Aorta (tissue), 5 donors: ENCODE data around the gene ACTR1A. TPM values are rescaled to one million over a fixed set of nuclear protein-coding genes. Genes with fewer than 3 reads are reported as not detected.

Source experiments
- ATAC-seq: fragments of 200-7000 bp; cut with Tn5 transposase; one replicate; pipeline ENCODE4 v1.9.1; 2022; ENCODE audit warnings: moderate library complexity; ENCODE audit not compliant: low FRiP score
- DNase-seq, 2 donors: peaks; one replicate each; pipeline ENCODE4 v3.0.0-alpha.2; 2020
- H3K27ac ChIP-seq, 2 donors: one replicate each; pipeline ENCODE4 v1.5.1; 2013; ENCODE audit warnings: low read length in 2 of 2, mild to moderate bottlenecking in 2 of 2, moderate library complexity in 2 of 2, control low read depth in 1 of 2, inconsistent platforms in 1 of 2, low read depth in 1 of 2
- H3K27me3 ChIP-seq, 2 donors: one replicate each; pipeline ENCODE4 v1.6.1; 2013; ENCODE audit warnings: control low read depth in 1 of 2, low read length in 1 of 2, mild to moderate bottlenecking in 1 of 2, moderate library complexity in 1 of 2; ENCODE audit not compliant: insufficient read depth in 2 of 2, control insufficient read depth in 1 of 2
- H3K36me3 ChIP-seq, 2 donors: one replicate each; pipeline ENCODE4 v1.6.1; 2013; ENCODE audit warnings: control low read depth in 1 of 2, low read length in 1 of 2, mild to moderate bottlenecking in 1 of 2; ENCODE audit not compliant: insufficient read depth in 2 of 2, control insufficient read depth in 1 of 2
- H3K4me1 ChIP-seq, 2 donors: one replicate each; pipeline ENCODE4 v1.6.1; 2013; ENCODE audit warnings: low read length in 2 of 2, control low read depth in 1 of 2, mild to moderate bottlenecking in 1 of 2, moderate library complexity in 1 of 2; ENCODE audit not compliant: insufficient read depth in 2 of 2, control insufficient read depth in 1 of 2
- H3K4me3 ChIP-seq, 2 donors: one replicate each; pipeline ENCODE4 v1.5.1; 2013; ENCODE audit warnings: low read length in 2 of 2, control low read depth in 1 of 2, mild to moderate bottlenecking in 1 of 2
- H3K9me3 ChIP-seq: one replicate; pipeline ENCODE4 v1.6.1; 2013; ENCODE audit warnings: mild to moderate bottlenecking, low read length; ENCODE audit not compliant: control insufficient read depth
- WGBS, 2 donors: extraction: QIAGEN DNeasy Blood & Tissue Kit; methylation state at CpG; one replicate each; pipeline ENCODE4 v1.1.7; 2013; 5-methylcytosine and 5-hydroxymethylcytosine counted together
- intact Hi-C, 2 donors: fragments of 100-400 bp; cut with DNase I; formaldehyde crosslinking; loops; one replicate each; pipeline versions ENCODE4 v1.14.2 to v1.15.0; 2022
- polyA plus RNA-seq, 2 donors: library from polyadenylated mRNA; stranded (reverse); fragments of 200-250 nt; gene quantifications; one replicate each; pipeline ENCODE4 v1.2.3, GENCODE V29; 2013
- total RNA-seq, 2 donors: library from RNA; stranded (reverse); fragmentation: NEBNext Ultra II Directional; extraction: Animal tissue kit (Norgen Biotek cat#: 25700); gene quantifications; one replicate each; pipeline ENCODE4 v1.2.1, GENCODE V29; 2021
- donor health status: healthy with polysubstance abuse.
- donor health status: Bipolar disorder and iron deficiency.
- donor health status: DM: no; HTN: no; CAD: no.
- donor health status: DM: no; HTN: no; CAD: no.
- donor health status: DM: yes; HTN: yes; CAD: no.

Gene ACTR1A
- total and polyA plus RNA-seq, 4 donors, result 46.8 to 92.9 (median 83.4) TPM

DNA sequence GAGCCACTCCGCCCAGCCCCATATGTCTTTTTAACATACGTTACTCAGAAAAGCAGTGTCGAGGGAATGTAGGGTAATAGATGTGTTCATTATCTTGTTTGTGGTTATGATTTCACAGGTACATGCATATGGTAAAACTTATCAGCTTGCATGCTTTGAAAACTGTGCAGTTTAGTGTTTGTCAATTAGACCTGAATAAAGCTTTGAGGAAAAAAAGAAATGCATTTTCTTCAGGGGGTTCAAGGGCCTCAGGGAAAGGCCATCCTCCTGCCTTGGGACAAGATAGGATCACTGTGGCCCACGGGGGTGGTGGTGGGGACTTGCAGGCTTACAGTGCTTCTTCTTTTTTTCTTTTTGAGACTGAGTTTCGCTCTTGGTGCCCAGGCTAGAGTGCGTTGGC lies 35.2 kb downstream of the ACTR1A start:
- no peak for DNase-seq
- H3K4me1 ChIP-seq, result no peaks in the 10 kb centered on the region
- intact Hi-C loops, result no loop called here
- H3K4me3 ChIP-seq, result no peak overlapping the region
- ATAC-seq, result no peak
- no peak overlapping the region for H3K27ac ChIP-seq
- no peaks in the 10 kb centered on the region for H3K9me3 ChIP-seq
- no peaks in the 10 kb centered on the region for H3K27me3 ChIP-seq
- H3K36me3 ChIP-seq, result no peaks in the 10 kb centered on the region
- WGBS, 2 donors, result 73 to 93% methylated on average over 6 of the region's 6 CpGs

DNA sequence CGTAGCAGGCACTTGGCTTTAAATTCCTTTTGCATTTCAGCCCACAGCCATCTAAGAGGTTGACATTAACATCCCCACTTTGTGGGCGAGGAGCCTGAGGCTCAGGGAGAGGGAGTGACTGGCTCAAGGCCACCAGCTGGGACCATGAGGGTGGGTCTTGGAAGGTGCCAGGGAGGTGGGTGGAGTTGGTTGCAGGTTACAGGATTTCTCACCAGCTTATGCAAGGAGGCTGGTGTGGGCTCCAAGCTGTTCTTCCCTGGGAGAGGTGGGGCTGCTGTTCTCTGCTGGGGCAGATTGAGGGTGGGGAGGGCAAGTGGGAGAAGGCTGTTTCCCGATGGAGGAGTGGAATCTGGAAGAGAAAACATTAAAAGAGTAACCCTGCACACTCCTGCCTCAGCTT lies 37.0 kb downstream of the ACTR1A start:
- H3K36me3 ChIP-seq, result no peaks in the 10 kb centered on the region
- WGBS, 2 donors, result 45 to 54% methylated on average over 3 of the region's 3 CpGs
- no peak overlapping the region for H3K4me3 ChIP-seq
- no peaks in the 10 kb centered on the region for H3K4me1 ChIP-seq
- intact Hi-C loops, result no loop called here
- no peak overlapping the region for H3K27ac ChIP-seq
- DNase-seq (no peak), ATAC-seq (no peak)
- H3K27me3 ChIP-seq, result no peaks in the 10 kb centered on the region
- H3K9me3 ChIP-seq, result no peaks in the 10 kb centered on the region

DNA sequence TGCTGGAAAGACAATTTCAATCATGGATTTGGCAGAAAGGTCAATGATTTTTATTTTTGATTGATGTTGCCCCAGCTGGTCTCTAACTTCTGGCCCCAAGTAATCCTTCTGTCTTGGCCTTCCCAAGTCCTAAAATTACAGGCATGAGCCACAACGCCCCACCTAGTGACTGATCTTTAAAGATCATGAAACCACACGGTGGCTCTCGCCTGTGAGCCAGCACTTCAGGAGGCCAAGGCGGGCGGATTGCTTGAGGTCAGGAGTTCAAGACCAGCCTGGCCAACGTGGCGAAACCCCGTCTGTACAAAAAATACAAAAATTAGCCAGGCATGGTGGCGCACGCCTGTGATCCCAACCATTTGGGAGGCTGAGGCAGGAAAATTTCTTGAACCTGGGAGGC lies 38.5 kb downstream of the ACTR1A start:
- Histone ChIP-seq H3K4me1 (no peaks in the 10 kb centered on the region), H3K27me3 (no peaks in the 10 kb centered on the region), H3K36me3 (no peaks in the 10 kb centered on the region), H3K27ac (no peak overlapping the region), H3K4me3 (no peak overlapping the region), H3K9me3 (no peaks in the 10 kb centered on the region)
- WGBS, 2 donors, result 89 to 92% methylated on average over 10 of the region's 10 CpGs
- intact Hi-C loops, result no loop called here
- no peak for DNase-seq
- ATAC-seq, result no peak

DNA sequence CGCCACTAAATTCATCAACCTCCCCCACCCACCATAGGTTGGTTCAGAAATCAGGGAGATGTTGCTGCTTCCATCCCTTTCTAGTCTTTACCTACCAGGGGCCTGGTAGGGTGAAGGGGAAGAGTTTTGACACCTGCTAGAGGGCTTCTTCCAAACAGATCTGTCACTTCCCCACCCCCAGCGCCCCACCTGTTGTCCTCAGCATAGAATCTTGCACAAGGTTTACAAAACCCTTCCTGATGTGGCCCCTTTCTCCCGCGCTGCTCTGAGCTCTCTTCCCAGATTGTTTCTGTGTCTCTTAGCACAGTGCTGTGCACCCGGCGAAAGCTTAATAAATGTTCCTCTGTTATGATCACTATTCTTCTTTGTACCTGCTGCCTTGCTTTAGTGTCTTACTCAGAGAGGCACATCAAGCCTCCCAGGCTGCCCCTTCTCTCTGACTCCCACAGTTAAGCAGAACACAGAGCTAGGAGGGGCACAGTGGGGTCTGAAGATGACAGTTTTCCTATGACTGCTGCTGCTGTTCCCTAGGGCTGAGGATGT lies 39.9 kb downstream of the ACTR1A start:
- Histone ChIP-seq H3K9me3 (no peaks in the 10 kb centered on the region), H3K36me3 (no peaks in the 10 kb centered on the region), H3K4me3 (no peak overlapping the region), H3K27me3 (no peaks in the 10 kb centered on the region), H3K4me1 (no peaks in the 10 kb centered on the region), H3K27ac (no peak overlapping the region)
- intact Hi-C loops, result no loop called here
- WGBS, 2 donors, result 68 to 73% methylated on average over 6 of the region's 6 CpGs
- no peak for ATAC-seq
- no peak for DNase-seq

DNA sequence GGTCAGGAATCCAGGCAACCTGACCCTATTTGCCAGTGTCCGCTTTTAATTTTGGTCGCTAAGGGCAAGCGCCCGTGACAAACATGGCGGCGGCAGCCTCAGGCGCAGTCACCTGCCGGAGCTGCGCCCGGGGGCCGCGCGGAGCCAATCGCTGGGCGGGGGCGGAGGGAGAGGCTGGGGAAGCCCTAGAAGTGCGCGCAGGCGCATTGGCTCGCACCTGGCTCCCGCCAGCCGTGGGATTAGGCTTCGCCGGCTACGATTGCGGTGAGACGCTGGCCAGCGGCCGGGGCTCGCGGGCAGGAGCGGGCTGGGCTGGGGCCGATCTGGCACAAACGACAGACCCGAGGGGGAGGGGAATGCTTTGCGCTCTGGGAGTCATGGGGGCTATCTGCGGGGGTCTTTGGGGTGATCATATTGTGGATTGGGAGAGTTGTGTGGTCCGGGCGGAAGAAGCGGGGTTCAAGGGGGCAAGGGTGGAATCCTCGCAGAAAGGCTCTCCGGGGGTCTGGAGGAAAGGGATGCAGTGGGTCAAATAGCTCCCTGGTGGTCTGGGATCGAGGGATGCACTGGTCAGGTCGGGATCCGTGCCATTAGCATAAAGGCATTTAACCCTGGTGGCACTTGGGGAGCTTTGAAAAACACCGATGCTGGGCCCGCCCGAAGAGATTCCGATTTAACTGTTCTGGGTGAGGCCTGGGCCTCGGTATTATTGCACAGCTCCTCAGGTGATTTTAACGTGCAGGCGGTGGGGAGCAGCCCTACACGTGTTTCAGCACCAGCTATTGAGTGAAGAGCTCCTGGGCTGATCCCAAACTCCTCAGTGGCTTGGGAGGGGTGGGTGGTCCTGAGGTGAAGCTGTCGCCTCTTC lies 41.1 kb downstream of the ACTR1A start:
- Histone ChIP-seq H3K4me3 (peak overlapping the region; percentile 7 to 32), H3K27ac (no peak overlapping the region), H3K36me3 (no peaks in the 10 kb centered on the region), H3K9me3 (no peaks in the 10 kb centered on the region), H3K27me3 (no peaks in the 10 kb centered on the region), H3K4me1 (no peaks in the 10 kb centered on the region)
- WGBS, 2 donors, result 8% methylated on average over 54 of the region's 54 CpGs
- peak; percentile 94 to 96 for DNase-seq
- intact Hi-C loops, result no loop called here
- ATAC-seq, result peak; percentile 95

DNA sequence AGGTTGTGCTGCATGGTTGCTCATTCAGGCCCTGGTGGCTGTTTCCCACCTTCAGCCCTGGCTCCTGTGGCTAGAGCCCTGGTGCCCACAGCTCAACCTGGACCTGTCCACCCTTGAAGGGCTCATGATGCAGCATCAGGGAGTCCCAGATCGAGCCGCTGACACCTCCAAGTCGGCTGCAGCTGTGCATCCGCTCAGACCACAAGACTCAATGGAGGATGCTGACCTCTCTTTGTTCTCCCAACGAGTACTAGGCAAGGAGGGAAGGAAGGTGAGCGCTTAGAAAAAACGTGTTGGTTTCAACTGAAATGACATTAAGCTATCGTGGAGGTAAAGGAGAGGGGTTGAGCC lies 41.7 kb downstream of the ACTR1A start:
- no peaks in the 10 kb centered on the region for H3K9me3 ChIP-seq
- H3K36me3 ChIP-seq, result no peaks in the 10 kb centered on the region
- ATAC-seq, result peak; percentile 34
- peak overlapping the region; percentile 7 to 32 for H3K4me3 ChIP-seq
- no peaks in the 10 kb centered on the region for H3K27me3 ChIP-seq
- no peak overlapping the region for H3K27ac ChIP-seq
- WGBS, 2 donors, result 30 to 32% methylated on average over 8 of the region's 8 CpGs
- no peak for DNase-seq
- no peaks in the 10 kb centered on the region for H3K4me1 ChIP-seq
- intact Hi-C loops, result no loop called here

DNA sequence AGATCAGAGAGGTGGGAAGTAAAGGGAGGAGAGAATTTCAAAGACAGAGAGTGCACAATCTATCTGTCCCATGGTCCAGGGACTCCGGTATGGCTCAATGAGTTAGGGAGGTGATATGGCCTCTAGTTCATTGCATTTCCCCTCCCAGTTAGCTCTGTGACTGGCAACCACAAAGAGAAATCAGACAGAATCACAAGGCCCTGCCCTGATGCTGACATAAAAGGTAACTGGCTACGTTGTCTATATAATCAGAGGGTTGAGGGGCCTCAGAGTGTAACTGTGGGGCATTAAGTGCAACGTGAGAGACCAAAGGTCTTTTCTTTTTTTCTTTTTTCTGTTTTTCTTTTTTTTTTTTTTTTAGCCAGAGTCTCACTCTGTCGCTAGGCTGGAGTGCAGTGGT lies 43.9 kb downstream of the ACTR1A start:
- intact Hi-C loops, result no loop called here
- no peak for DNase-seq
- no peaks in the 10 kb centered on the region for H3K9me3 ChIP-seq
- ATAC-seq, result no peak
- H3K27me3 ChIP-seq, result no peaks in the 10 kb centered on the region
- no peak overlapping the region for H3K27ac ChIP-seq
- H3K4me3 ChIP-seq, result no peak overlapping the region
- no peaks in the 10 kb centered on the region for H3K4me1 ChIP-seq
- no peaks in the 10 kb centered on the region for H3K36me3 ChIP-seq
- 69 to 78% methylated on average over 4 of the region's 4 CpGs for WGBS, 2 donors

DNA sequence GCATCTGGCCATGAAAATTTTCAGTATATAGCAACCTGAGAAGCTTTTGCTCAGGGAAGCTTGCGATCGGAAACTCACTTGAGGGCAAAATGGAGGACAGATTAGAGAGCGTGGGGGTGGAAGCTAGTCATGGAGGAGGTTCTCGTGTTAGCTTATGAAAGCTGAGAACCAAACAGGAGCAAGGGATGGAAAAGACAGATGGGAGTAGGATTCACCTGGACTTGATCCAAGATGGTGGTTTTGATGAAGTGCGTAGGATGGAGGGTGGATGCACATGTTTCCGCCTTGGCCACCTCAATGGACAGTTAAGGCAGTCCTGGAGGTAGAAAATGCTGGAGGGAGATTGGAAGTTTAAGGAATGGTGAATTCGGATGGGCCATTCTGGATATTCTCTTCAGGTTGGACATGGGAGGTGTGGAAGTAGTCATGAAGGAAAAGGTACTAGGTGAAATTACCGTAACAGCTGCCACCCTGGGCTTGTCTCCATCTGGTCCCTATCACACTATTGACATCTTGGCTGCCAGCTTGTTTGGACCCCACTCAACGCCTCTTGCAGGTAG lies 44.8 kb downstream of the ACTR1A start:
- no peaks in the 10 kb centered on the region for H3K9me3 ChIP-seq
- no peaks in the 10 kb centered on the region for H3K36me3 ChIP-seq
- H3K27me3 ChIP-seq, result no peaks in the 10 kb centered on the region
- no peak for ATAC-seq
- no peaks in the 10 kb centered on the region for H3K4me1 ChIP-seq
- H3K4me3 ChIP-seq, result no peak overlapping the region
- DNase-seq, result no peak
- intact Hi-C loops, result no loop called here
- no peak overlapping the region for H3K27ac ChIP-seq
- 83 to 90% methylated on average over 9 of the region's 9 CpGs for WGBS, 2 donors
